Lung (tissue), 12 donors: ENCODE measurements around the gene RIPK3. TPM values are rescaled to one million over a fixed set of nuclear protein-coding genes. Genes with fewer than 3 reads are reported as not detected.
"Not testable (repeated sequence)": the region's sequence is repeated elsewhere in the genome, so short reads cannot be mapped to it uniquely, and the experiment has no call there.

ENCODE experiments used
- ATAC-seq: fragments of 200-7000 bp; cut with Tn5 transposase; one replicate; pipeline ENCODE4 v1.9.1; 2020; ENCODE audit warnings: moderate number of reproducible peaks; ENCODE audit not compliant: insufficient read depth, low FRiP score
- DNase-seq, 3 donors: peaks; one replicate each; pipeline ENCODE4 v3.0.0-alpha.2; 2013 to 2017
- H3K27ac ChIP-seq, 2 donors: one replicate each; pipeline ENCODE4 v1.5.1; 2013; ENCODE audit warnings: mild to moderate bottlenecking in 2 of 2, moderate library complexity in 2 of 2, control low read depth in 1 of 2, inconsistent platforms in 1 of 2, low read depth in 1 of 2, low read length in 1 of 2
- H3K27me3 ChIP-seq, 3 donors: one replicate each; pipeline ENCODE4 v1.5.1; 2013; ENCODE audit warnings: low read length in 2 of 3; ENCODE audit not compliant: control insufficient read depth in 3 of 3, insufficient read depth in 3 of 3
- H3K36me3 ChIP-seq, 4 donors: one replicate each; pipeline ENCODE4 v1.5.1; 2013; ENCODE audit warnings: low read length in 4 of 4, mild to moderate bottlenecking in 1 of 4, moderate library complexity in 1 of 4; ENCODE audit not compliant: control insufficient read depth in 4 of 4, insufficient read depth in 4 of 4
- H3K4me1 ChIP-seq, 5 donors: one replicate each; pipeline ENCODE4 v1.5.1; 2013; ENCODE audit warnings: low read length in 5 of 5, mild to moderate bottlenecking in 2 of 5, moderate library complexity in 1 of 5; ENCODE audit not compliant: control insufficient read depth in 5 of 5, insufficient read depth in 5 of 5
- H3K4me3 ChIP-seq: one replicate; pipeline ENCODE4 v1.5.1; 2013; ENCODE audit warnings: mild to moderate bottlenecking, control low read depth, moderate library complexity
- H3K9ac ChIP-seq, 2 donors: one replicate each; pipeline ENCODE4 v1.5.1; 2013; ENCODE audit warnings: low read length in 2 of 2, control low read depth in 1 of 2; ENCODE audit not compliant: insufficient read depth in 1 of 2
- H3K9me3 ChIP-seq, 4 donors: one replicate each; pipeline ENCODE4 v1.5.1; 2013; ENCODE audit warnings: low read length in 3 of 4, mild to moderate bottlenecking in 1 of 4, moderate library complexity in 1 of 4; ENCODE audit not compliant: control insufficient read depth in 4 of 4, insufficient read depth in 3 of 4
- WGBS, 2 donors: extraction: QIAGEN DNeasy Blood & Tissue Kit; methylation state at CpG; one replicate each; pipeline ENCODE4 v1.1.7; 2013; 5-methylcytosine and 5-hydroxymethylcytosine counted together
- polyA plus RNA-seq, 2 donors: library from polyadenylated mRNA; stranded (reverse); fragments of 200-250 nt; gene quantifications; one replicate each; pipeline ENCODE4 v1.2.1, GENCODE V29; 2013
- total RNA-seq, 2 donors: library from RNA; depleted of rRNA in 1 of 2; stranded (reverse); fragments of >200 nt in 1 of 2; gene quantifications; one replicate each; pipeline ENCODE4 v1.2.1, GENCODE V29; 2014 to 2021
- TF ChIP-seq, protein P1 (sequence below): IDR thresholded peaks from 2 replicates; pipeline ENCODE4 v1.5.1; 2012; ENCODE audit warnings: mild to moderate bottlenecking; ENCODE audit errors: control extremely low read depth, extremely low read depth
- donor health status: control.
- donor health status: control.
- donor health status: Bipolar disorder and iron deficiency.
- donor health status: healthy.
- donor health status: DM: yes; HTN: yes; CAD: no.

The RIPK3 gene
- total and polyA plus RNA-seq, 4 donors = 6.4 to 26.0 (median 18.2) TPM

- TF ChIP-seq, protein P1, sequence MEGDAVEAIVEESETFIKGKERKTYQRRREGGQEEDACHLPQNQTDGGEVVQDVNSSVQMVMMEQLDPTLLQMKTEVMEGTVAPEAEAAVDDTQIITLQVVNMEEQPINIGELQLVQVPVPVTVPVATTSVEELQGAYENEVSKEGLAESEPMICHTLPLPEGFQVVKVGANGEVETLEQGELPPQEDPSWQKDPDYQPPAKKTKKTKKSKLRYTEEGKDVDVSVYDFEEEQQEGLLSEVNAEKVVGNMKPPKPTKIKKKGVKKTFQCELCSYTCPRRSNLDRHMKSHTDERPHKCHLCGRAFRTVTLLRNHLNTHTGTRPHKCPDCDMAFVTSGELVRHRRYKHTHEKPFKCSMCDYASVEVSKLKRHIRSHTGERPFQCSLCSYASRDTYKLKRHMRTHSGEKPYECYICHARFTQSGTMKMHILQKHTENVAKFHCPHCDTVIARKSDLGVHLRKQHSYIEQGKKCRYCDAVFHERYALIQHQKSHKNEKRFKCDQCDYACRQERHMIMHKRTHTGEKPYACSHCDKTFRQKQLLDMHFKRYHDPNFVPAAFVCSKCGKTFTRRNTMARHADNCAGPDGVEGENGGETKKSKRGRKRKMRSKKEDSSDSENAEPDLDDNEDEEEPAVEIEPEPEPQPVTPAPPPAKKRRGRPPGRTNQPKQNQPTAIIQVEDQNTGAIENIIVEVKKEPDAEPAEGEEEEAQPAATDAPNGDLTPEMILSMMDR = no peak
- no peak for DNase-seq
- no peak for ATAC-seq
- H3K4me1 ChIP-seq = peaks cover 0 to 8% (median 0%) of the 10 kb centered on the region in 5 donors
- WGBS, 2 donors = 91 to 98% methylated on average over 4 of the region's 4 CpGs
- H3K9me3 ChIP-seq = no peaks in the 10 kb centered on the region
- H3K27me3 ChIP-seq = no peaks in the 10 kb centered on the region
- H3K9ac ChIP-seq = no peak overlapping the region
- H3K36me3 ChIP-seq = no peaks in the 10 kb centered on the region
- no peak overlapping the region for H3K4me3 ChIP-seq
- no peak overlapping the region for H3K27ac ChIP-seq
These were observed 16.4 kb upstream of the RIPK3 start for GRCh38 chr14:24356208-24356607.

DNA sequence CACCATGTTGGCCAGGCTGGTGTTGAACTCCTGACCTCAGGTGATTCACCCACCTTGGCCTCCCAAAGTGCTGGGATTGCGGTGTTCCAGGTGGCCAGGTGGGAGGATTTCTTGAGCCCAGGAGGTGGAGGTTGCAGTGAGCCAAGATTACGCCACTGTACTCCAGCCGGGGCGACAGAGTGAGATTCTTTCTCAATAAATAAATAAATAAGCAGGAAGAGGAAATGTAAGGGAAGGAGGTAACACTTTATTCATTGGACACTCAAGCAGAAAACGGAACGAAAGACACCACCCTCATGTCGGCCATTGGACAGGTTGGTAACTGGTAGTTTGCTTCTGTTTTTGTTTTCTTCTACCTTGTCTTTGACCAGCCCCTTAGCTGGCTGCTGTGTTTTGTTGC lies 15.2 kb upstream of the RIPK3 start:
- Histone ChIP-seq H3K27me3 (no peaks in the 10 kb centered on the region), H3K4me1 (peaks cover 0 to 8% (median 0%) of the 10 kb centered on the region in 5 donors), H3K4me3 (no peak overlapping the region), H3K9me3 (no peaks in the 10 kb centered on the region), H3K36me3 (no peaks in the 10 kb centered on the region), H3K9ac (no peak overlapping the region), H3K27ac (peak overlapping the region in 1 of 2 donors; percentile 32)
- 51 to 57% methylated on average over 7 of the region's 7 CpGs for WGBS, 2 donors
- ATAC-seq (no peak), DNase-seq (no peak)
- TF ChIP-seq, protein P1 = no peak

GRCh38 chr14:24354482-24354825 lies 14.7 kb upstream of the RIPK3 start:
- not testable (repeated sequence) for H3K4me3 ChIP-seq, H3K9ac ChIP-seq, H3K36me3 ChIP-seq, H3K27me3 ChIP-seq, H3K4me1 ChIP-seq, DNase-seq, ATAC-seq, H3K9me3 ChIP-seq, H3K27ac ChIP-seq
- WGBS, 2 donors = 84 to 85% methylated on average over 3 of the region's 3 CpGs

- H3K27ac ChIP-seq = no peak overlapping the region
- WGBS, 2 donors = 52 to 89% methylated on average over 4 to 5 of the region's 5 CpGs
- DNase-seq = no peak
- H3K9me3 ChIP-seq = no peaks in the 10 kb centered on the region
- TF ChIP-seq, protein P1 = no peak
- peaks cover 0 to 8% (median 0%) of the 10 kb centered on the region in 5 donors for H3K4me1 ChIP-seq
- no peak overlapping the region for H3K9ac ChIP-seq
- H3K4me3 ChIP-seq = no peak overlapping the region
- no peaks in the 10 kb centered on the region for H3K36me3 ChIP-seq
- H3K27me3 ChIP-seq = peaks cover 0 to 3% (median 1%) of the 10 kb centered on the region in 3 donors
- ATAC-seq = no peak
These were observed 14.0 kb upstream of the RIPK3 start for GRCh38 chr14:24353559-24354481.
